Endothelial cell of umbilical vein (primary cell): Measurements from ENCODE around the gene HOXA4. TPM values are rescaled to one million over a fixed set of nuclear protein-coding genes. Genes with fewer than 3 reads are reported as not detected.

Experiments used
- BruUV-seq: library from RNA; stranded (reverse); fragments of 400-500 nt; replicated peaks from 2 replicates; lab custom pipeline; 2021; lab: Mats Ljungman, UMichigan
- CTCF ChIA-PET: fragments of 300-600, 350-600 bp; sonication (Branson Sonifier 250); formaldehyde crosslinking; loops from one replicate; lab custom pipeline; 2021; ENCODE audit warnings: antibody characterized with exemption, inconsistent platforms; lab: Charles Lee
- POLR2A ChIA-PET: fragments of 300-600, 350-600 bp; sonication (Branson Sonifier 250); formaldehyde crosslinking; loops from one replicate; lab custom pipeline; 2021; ENCODE audit warnings: antibody characterized with exemption, inconsistent platforms; lab: Charles Lee
- DNase-seq: peaks from one replicate; pipeline ENCODE4 v3.0.0-alpha.2; 2011; ENCODE audit warnings: low read depth, low spot score
- FAIRE-seq: peaks from 2 replicates; lab custom pipeline; 2011; peaks lifted over from hg19 to GRCh38; lab: Jason Lieb, UNC
- H2AFZ ChIP-seq: 2 replicates; pipeline ENCODE4 v1.6.0; 2012; ENCODE audit warnings: low read depth, low read length, control low read depth, inconsistent platforms
- H3K27ac ChIP-seq: 2 replicates; pipeline ENCODE4 v1.5.1; 2011; ENCODE audit warnings: low read depth, mild to moderate bottlenecking, control low read depth, low read length, moderate library complexity; ENCODE audit not compliant: insufficient read depth
- H3K27me3 ChIP-seq, 2 experiments: 2 replicates each; pipeline versions ENCODE4 v1.6.0 to v1.6.1; 2011; ENCODE audit warnings: low read length in 2 of 2, mixed read lengths in 1 of 2; ENCODE audit not compliant: control insufficient read depth in 2 of 2, insufficient read depth in 2 of 2
- H3K36me3 ChIP-seq, 2 experiments: 2 replicates in 1 of 2; 3 replicates in 1 of 2; pipeline ENCODE4 v1.5.1; 2011; ENCODE audit warnings: low read length in 2 of 2, mild to moderate bottlenecking in 1 of 2, moderate library complexity in 1 of 2; ENCODE audit not compliant: control insufficient read depth in 2 of 2, insufficient read depth in 2 of 2; ENCODE audit errors: extremely low read depth in 1 of 2
- H3K4me1 ChIP-seq: 3 replicates; pipeline ENCODE4 v1.5.1; 2011; ENCODE audit warnings: mild to moderate bottlenecking, low read length; ENCODE audit not compliant: control insufficient read depth, insufficient read depth; ENCODE audit errors: extremely low read depth
- H3K4me2 ChIP-seq: 2 replicates; pipeline ENCODE4 v1.6.1; 2011; ENCODE audit warnings: low read length, control low read depth, mixed read lengths; ENCODE audit not compliant: insufficient read depth
- H3K4me3 ChIP-seq, 3 experiments: fragments of 200-600 bp in 1 of 3; sonication (generic), shearing (Covaris generic) in 1 of 3; replicated peaks in 1 of 3; 2 replicates each; pipeline ENCODE4 v1.5.1; 2011 to 2016; ENCODE audit warnings: control low read depth in 3 of 3, low read length in 3 of 3, mild to moderate bottlenecking in 2 of 3, inconsistent platforms in 1 of 3, low read depth in 1 of 3, moderate library complexity in 1 of 3; ENCODE audit not compliant: insufficient read depth in 1 of 3
- H3K79me2 ChIP-seq: 2 replicates; pipeline ENCODE4 v1.6.0; 2012; ENCODE audit warnings: low read length, inconsistent platforms; ENCODE audit not compliant: control insufficient read depth, insufficient read depth
- H3K9ac ChIP-seq: replicated peaks from 2 replicates; pipeline ENCODE3; 2011; ENCODE audit warnings: low read length, control low read depth; ENCODE audit not compliant: insufficient read depth; ENCODE audit errors: extremely low read depth
- H3K9me1 ChIP-seq: replicated peaks from 3 replicates; pipeline ENCODE4 v1.6.0; 2011; ENCODE audit warnings: mild to moderate bottlenecking, low read length; ENCODE audit not compliant: control insufficient read depth, insufficient read depth; ENCODE audit errors: extremely low read depth
- H3K9me3 ChIP-seq: replicated peaks from 2 replicates; pipeline ENCODE4 v1.5.1; 2012; ENCODE audit warnings: low read length, inconsistent platforms; ENCODE audit not compliant: control insufficient read depth, insufficient read depth
- H4K20me1 ChIP-seq: replicated peaks from 2 replicates; pipeline ENCODE3; 2011; ENCODE audit warnings: mild to moderate bottlenecking, low read length; ENCODE audit not compliant: control insufficient read depth, insufficient read depth; ENCODE audit errors: extremely low read depth
- EZH2 ChIP-seq: IDR thresholded peaks from 2 replicates; pipeline ENCODE4 v1.6.1; 2012; ENCODE audit warnings: borderline replicate concordance, low read depth, mild to moderate bottlenecking, moderate library complexity, low read length, inconsistent platforms; ENCODE audit not compliant: severe bottlenecking
- FOS ChIP-seq: IDR thresholded peaks from 2 replicates; pipeline ENCODE4 v1.6.1; 2011; ENCODE audit warnings: mild to moderate bottlenecking, low read length, moderate library complexity, borderline replicate concordance; ENCODE audit not compliant: insufficient read depth
- GATA2 ChIP-seq: IDR thresholded peaks from 2 replicates; pipeline ENCODE4 v1.7.0; 2011; ENCODE audit warnings: low read depth, mild to moderate bottlenecking, moderate library complexity, mixed read lengths, low read length; ENCODE audit not compliant: insufficient read length, insufficient read depth
- JUN ChIP-seq: IDR thresholded peaks from 2 replicates; pipeline ENCODE4 v1.6.1; 2011; ENCODE audit warnings: borderline replicate concordance, low read depth; ENCODE audit not compliant: insufficient read length, insufficient read depth
- MYC ChIP-seq: IDR thresholded peaks from one replicate; pipeline ENCODE4 v1.6.1; 2011; ENCODE audit warnings: mild to moderate bottlenecking, low read depth, low read length
- POLR2A ChIP-seq: IDR thresholded peaks from 2 replicates; pipeline ENCODE4 v1.6.1; 2012; ENCODE audit warnings: low read depth, mild to moderate bottlenecking, control low read depth, low read length
- POLR2AphosphoS5 ChIP-seq: IDR thresholded peaks from 2 replicates; pipeline ENCODE4 v1.6.1; 2012; ENCODE audit warnings: low read depth, mild to moderate bottlenecking, control low read depth, low read length, moderate library complexity; ENCODE audit not compliant: insufficient read depth
- dilution Hi-C: fragments of 300-500 bp; cut with MboI; formaldehyde crosslinking; loops from one replicate; pipeline ENCODE4 v1.15.0; 2019; ENCODE audit warnings: low sequenced_read_pairs; ENCODE audit not compliant: extremely low pct_ligation_motif_present
- intact Hi-C: fragments of 100-400 bp; cut with micrococcal nuclease; formaldehyde crosslinking; loops from one replicate; pipeline ENCODE4 v1.10.0; 2022
- polyA plus RNA-seq, 4 experiments: library from polyadenylated mRNA; depleted of rRNA in 3 of 4; stranded (reverse) in 3 of 4; unstranded in 1 of 4; fragments of >200 nt; gene quantifications; 2 replicates each; pipeline versions ENCODE4 v1.2.1 to v1.2.3, GENCODE V29; 2011 to 2012; ENCODE audit warnings: missing spikeins in 1 of 4
- total RNA-seq: library from RNA; stranded (reverse); gene quantifications from 2 replicates; pipeline ENCODE4 v1.2.3, GENCODE V29; 2021
- TF ChIP-seq, protein P1 (sequence below): IDR thresholded peaks from 2 replicates; pipeline ENCODE4 v1.6.1; 2011; ENCODE audit not compliant: insufficient read depth, insufficient read length
- TF ChIP-seq, protein P2 (sequence below), 2 donors: IDR thresholded peaks; 1 replicate in 1 of 2; 2 replicates in 1 of 2; pipeline ENCODE4 v1.5.1; 2011; ENCODE audit warnings: low read length in 2 of 2, mild to moderate bottlenecking in 2 of 2, moderate library complexity in 2 of 2, control low read depth in 1 of 2, inconsistent platforms in 1 of 2, low read depth in 1 of 2; ENCODE audit not compliant: insufficient read depth in 1 of 2; ENCODE audit errors: extremely low read depth in 1 of 2

Gene HOXA4
- total and polyA plus RNA-seq, 2 donors (not counting 3 experiments of a cell fraction or from before 2014, with no cell fraction given), result 4.9 to 8.1 TPM

DNA sequence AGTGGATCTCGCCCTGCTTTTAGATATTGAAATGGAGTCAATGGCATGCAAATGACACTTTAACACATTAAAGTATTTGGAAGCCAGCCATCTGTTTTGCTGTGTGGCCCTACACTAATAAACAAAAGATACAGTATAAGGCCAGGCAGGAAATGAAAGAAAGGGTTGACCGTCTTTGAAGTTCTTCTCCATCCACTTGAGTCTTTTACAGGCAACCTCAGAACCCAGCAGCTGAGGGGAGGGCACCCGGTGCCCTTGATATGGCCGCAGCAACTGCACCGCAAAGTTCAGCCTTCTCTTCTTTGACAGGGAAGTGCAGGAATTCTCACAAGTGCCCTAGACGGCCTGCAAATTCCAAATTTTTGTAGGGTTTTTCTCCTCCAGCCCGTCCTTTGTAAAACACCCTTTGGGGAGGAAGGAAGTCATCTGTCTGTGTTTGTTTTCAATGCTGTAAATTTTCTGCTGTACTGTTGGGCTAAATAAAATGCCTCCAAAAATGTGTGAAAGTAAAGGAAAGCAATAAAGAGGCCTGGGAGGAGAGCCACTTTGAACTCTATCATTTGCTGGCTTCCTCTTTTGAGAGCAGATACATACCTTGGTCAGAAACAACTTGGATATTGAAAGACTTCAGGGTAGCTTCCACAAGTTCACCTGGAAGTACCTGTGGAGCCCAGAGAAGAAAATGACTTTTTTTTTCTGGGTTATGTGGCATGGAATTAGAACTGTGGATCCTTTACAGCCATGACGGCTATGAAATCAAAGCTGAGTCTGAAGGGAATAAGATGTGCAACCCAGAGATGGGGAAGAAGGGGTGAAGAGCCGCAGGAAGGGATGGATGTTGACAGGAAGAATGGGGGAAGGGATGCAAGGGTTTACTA is 38.4 kb downstream of the HOXA4 start:
- H3K4me2 ChIP-seq, result no peak overlapping the region
- DNase-seq (no peak), FAIRE-seq (no peak)
- peaks cover 19% of the 10 kb centered on the region for H3K79me2 ChIP-seq
- CTCF ChIA-PET, result interaction anchor here (1.7 to 9.6 kb wide), 4 partner anchors 10 to 410 kb away, joined by 4 to 124 read pairs (median 5); partner anchors contain the start of gene SKAP2
- H3K4me1 ChIP-seq, result peaks cover 16% of the 10 kb centered on the region
- no peak overlapping the region for H3K27ac ChIP-seq
- intact Hi-C loops (no loop called here), dilution Hi-C loops (no loop called here)
- no peaks in the 10 kb centered on the region for H3K9me1 ChIP-seq
- H3K9ac ChIP-seq, result no peak overlapping the region
- H3K27me3 ChIP-seq, result peaks cover 2 to 4% of the 10 kb centered on the region in 2 experiments
- no peaks in the 10 kb centered on the region for H4K20me1 ChIP-seq
- BruUV-seq, result no TSS peak
- no peak overlapping the region for H3K4me3 ChIP-seq
- POLR2A ChIA-PET, result no interaction called here
- TF ChIP-seq, protein P1, sequence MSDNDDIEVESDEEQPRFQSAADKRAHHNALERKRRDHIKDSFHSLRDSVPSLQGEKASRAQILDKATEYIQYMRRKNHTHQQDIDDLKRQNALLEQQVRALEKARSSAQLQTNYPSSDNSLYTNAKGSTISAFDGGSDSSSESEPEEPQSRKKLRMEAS, result no peak
- no peak for TF ChIP-seq POLR2A
- TF ChIP-seq, protein P2, sequence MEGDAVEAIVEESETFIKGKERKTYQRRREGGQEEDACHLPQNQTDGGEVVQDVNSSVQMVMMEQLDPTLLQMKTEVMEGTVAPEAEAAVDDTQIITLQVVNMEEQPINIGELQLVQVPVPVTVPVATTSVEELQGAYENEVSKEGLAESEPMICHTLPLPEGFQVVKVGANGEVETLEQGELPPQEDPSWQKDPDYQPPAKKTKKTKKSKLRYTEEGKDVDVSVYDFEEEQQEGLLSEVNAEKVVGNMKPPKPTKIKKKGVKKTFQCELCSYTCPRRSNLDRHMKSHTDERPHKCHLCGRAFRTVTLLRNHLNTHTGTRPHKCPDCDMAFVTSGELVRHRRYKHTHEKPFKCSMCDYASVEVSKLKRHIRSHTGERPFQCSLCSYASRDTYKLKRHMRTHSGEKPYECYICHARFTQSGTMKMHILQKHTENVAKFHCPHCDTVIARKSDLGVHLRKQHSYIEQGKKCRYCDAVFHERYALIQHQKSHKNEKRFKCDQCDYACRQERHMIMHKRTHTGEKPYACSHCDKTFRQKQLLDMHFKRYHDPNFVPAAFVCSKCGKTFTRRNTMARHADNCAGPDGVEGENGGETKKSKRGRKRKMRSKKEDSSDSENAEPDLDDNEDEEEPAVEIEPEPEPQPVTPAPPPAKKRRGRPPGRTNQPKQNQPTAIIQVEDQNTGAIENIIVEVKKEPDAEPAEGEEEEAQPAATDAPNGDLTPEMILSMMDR (IDR thresholded peaks at IDR 0.05; ENCODE audit: extremely low read depth in 1 of 2, insufficient read depth in 1 of 2, low read depth in 1 of 2, low read length in 2 of 2), result no peak
- no peak for TF ChIP-seq EZH2
- TF ChIP-seq GATA2, result no peak
- no peak for TF ChIP-seq MYC
- no peak for TF ChIP-seq POLR2AphosphoS5
- TF ChIP-seq JUN, result no peak
- no peak for TF ChIP-seq FOS
- no peaks in the 10 kb centered on the region for H3K36me3 ChIP-seq
- no peaks in the 10 kb centered on the region for H3K9me3 ChIP-seq
- no peak overlapping the region for H2AFZ ChIP-seq
